HEK293 (cell line): ENCODE data around the gene SFR1.

Source experiments
- CTCF ChIA-PET: fragments of 350-600 bp; formaldehyde crosslinking; extraction: SDS; loops from one replicate; lab custom pipeline; 2021; ENCODE audit warnings: antibody characterized with exemption; lab: Yijun Ruan, JAX
- POLR2A ChIA-PET: fragments of 300-600 bp; formaldehyde crosslinking; extraction: SDS; loops from one replicate; lab custom pipeline; 2020; ENCODE audit warnings: antibody characterized with exemption, inconsistent platforms; lab: Yijun Ruan, JAX
- H3K27ac ChIP-seq: fragments of 200-500 bp; sonication (Bioruptor generic); 2 replicates; pipeline ENCODE4 v1.5.1; 2014; ENCODE audit warnings: low read depth, low read length, control low read depth, inconsistent platforms; ENCODE audit errors: extremely low read depth
- H3K36me3 ChIP-seq, 2 experiments: fragments of 200-500 bp in 1 of 2; sonication (Bioruptor generic) in 1 of 2; 1 replicate in 1 of 2; 2 replicates in 1 of 2; pipeline ENCODE4 v1.5.1; 2014 to 2017; ENCODE audit warnings: inconsistent platforms in 2 of 2, low read length in 2 of 2; ENCODE audit not compliant: control insufficient read depth in 2 of 2, insufficient read depth in 1 of 2
- H3K4me1 ChIP-seq: fragments of 200-500 bp; sonication (Bioruptor generic); 2 replicates; pipeline ENCODE4 v1.5.1; 2014; ENCODE audit warnings: mild to moderate bottlenecking, low read length, inconsistent platforms; ENCODE audit not compliant: control insufficient read depth, insufficient read depth
- H3K4me3 ChIP-seq: 2 replicates; pipeline ENCODE4 v1.5.1; 2011; ENCODE audit warnings: low read depth, mild to moderate bottlenecking, control low read depth, low read length, moderate library complexity
- H3K9me3 ChIP-seq: fragments of 200-500 bp; sonication (Bioruptor generic); 2 replicates; pipeline ENCODE4 v1.5.1; 2014; ENCODE audit warnings: low read depth, low read length, inconsistent platforms; ENCODE audit not compliant: control insufficient read depth, insufficient read depth
- CTCF ChIP-seq: fragments of 450-650 bp; formaldehyde crosslinking; IDR thresholded peaks from 2 replicates; pipeline ENCODE4 v1.5.1; 2016; ENCODE audit warnings: missing biosample characterization, missing genetic modification characterization
- HOXC10 ChIP-seq: sonication (generic); formaldehyde crosslinking; IDR thresholded peaks from 2 replicates; pipeline ENCODE4 v1.8.1; 2023; ENCODE audit warnings: mild to moderate bottlenecking, missing genetic modification reagents
- HOXD13 ChIP-seq: sonication (generic); formaldehyde crosslinking; IDR thresholded peaks from 2 replicates; pipeline ENCODE4 v1.8.0; 2022; ENCODE audit warnings: missing genetic modification reagents, borderline replicate concordance
- KLF10 ChIP-seq: fragments of 450-650 bp; IDR thresholded peaks from 2 replicates; pipeline ENCODE4 v1.5.1; 2018; ENCODE audit warnings: missing biosample characterization, mild to moderate bottlenecking, missing genetic modification characterization
- KLF7 ChIP-seq: fragments of 450-650 bp; formaldehyde crosslinking; IDR thresholded peaks from 2 replicates; pipeline ENCODE4 v1.5.1; 2016; ENCODE audit warnings: missing biosample characterization, missing genetic modification characterization, borderline replicate concordance
- PRDM1 ChIP-seq: fragments of 450-650 bp; formaldehyde crosslinking; IDR thresholded peaks from 2 replicates; pipeline ENCODE4; 2016; ENCODE audit warnings: missing biosample characterization, missing genetic modification characterization
- SCRT1 ChIP-seq: fragments of 450-650 bp; formaldehyde crosslinking; IDR thresholded peaks from 2 replicates; pipeline ENCODE4 v1.5.1; 2016; ENCODE audit warnings: missing biosample characterization, missing genetic modification characterization, borderline replicate concordance
- SCRT2 ChIP-seq: fragments of 450-650 bp; formaldehyde crosslinking; IDR thresholded peaks from 2 replicates; pipeline ENCODE4 v1.5.1; 2016; ENCODE audit warnings: missing biosample characterization, missing genetic modification characterization
- TRIM28 ChIP-seq: IDR thresholded peaks from 2 replicates; pipeline ENCODE4 v1.6.1; 2011; ENCODE audit warnings: low read length, control low read depth, borderline replicate concordance
- ZBTB49 ChIP-seq: fragments of 450-650 bp; formaldehyde crosslinking; IDR thresholded peaks from 2 replicates; pipeline ENCODE4 v1.5.1; 2016; ENCODE audit warnings: missing biosample characterization, missing genetic modification characterization, low read depth
- ZNF16 ChIP-seq: fragments of 450-650 bp; formaldehyde crosslinking; IDR thresholded peaks from 2 replicates; pipeline ENCODE4 v1.5.1; 2016; ENCODE audit warnings: low read depth, missing biosample characterization, missing genetic modification characterization
- ZNF169 ChIP-seq: fragments of 450-650 bp; formaldehyde crosslinking; IDR thresholded peaks from 2 replicates; pipeline ENCODE4 v1.5.1; 2016; ENCODE audit warnings: missing biosample characterization, missing genetic modification characterization
- ZNF211 ChIP-seq: fragments of 450-650 bp; formaldehyde crosslinking; IDR thresholded peaks from 2 replicates; pipeline ENCODE4 v1.5.1; 2016; ENCODE audit warnings: low read depth, missing biosample characterization, missing genetic modification characterization
- ZNF274 ChIP-seq, 2 experiments: fragments of 200-500 bp in 1 of 2; fragments of 450-650 bp in 1 of 2; sonication (Bioruptor generic) in 1 of 2; formaldehyde crosslinking in 1 of 2; IDR thresholded peaks; 2 replicates each; pipeline versions ENCODE4 v1.5.1 to v1.6.1; 2014 to 2016; ENCODE audit warnings: borderline replicate concordance in 1 of 2, inconsistent platforms in 1 of 2, low read length in 1 of 2, missing biosample characterization in 1 of 2, missing genetic modification characterization in 1 of 2
- ZNF324 ChIP-seq: fragments of 450-650 bp; formaldehyde crosslinking; IDR thresholded peaks from 2 replicates; pipeline ENCODE4 v1.5.1; 2016; ENCODE audit warnings: missing biosample characterization, missing genetic modification characterization
- ZNF354C ChIP-seq: fragments of 450-650 bp; formaldehyde crosslinking; IDR thresholded peaks from 2 replicates; pipeline ENCODE4 v1.5.1; 2016; ENCODE audit warnings: missing biosample characterization, missing genetic modification characterization, low read depth, borderline replicate concordance
- ZNF398 ChIP-seq: fragments of 450-650 bp; formaldehyde crosslinking; IDR thresholded peaks from 2 replicates; pipeline ENCODE4 v1.5.1; 2017; ENCODE audit warnings: missing biosample characterization, missing genetic modification characterization
- ZNF416 ChIP-seq: fragments of 450-650 bp; formaldehyde crosslinking; IDR thresholded peaks from 2 replicates; pipeline ENCODE4 v1.5.1; 2016; ENCODE audit warnings: missing biosample characterization, missing genetic modification characterization
- ZNF433 ChIP-seq: fragments of 450-650 bp; formaldehyde crosslinking; IDR thresholded peaks from 2 replicates; pipeline ENCODE4 v1.5.1; 2016; ENCODE audit warnings: missing biosample characterization, missing genetic modification characterization, low read depth
- ZNF664 ChIP-seq: fragments of 450-650 bp; formaldehyde crosslinking; IDR thresholded peaks from 2 replicates; pipeline ENCODE4 v1.5.1; 2016; ENCODE audit warnings: missing biosample characterization, missing genetic modification characterization
- TF ChIP-seq, protein P1 (sequence below): fragments of 450-650 bp; formaldehyde crosslinking; IDR thresholded peaks from 2 replicates; pipeline ENCODE4 v1.5.1; 2016; ENCODE audit warnings: missing biosample characterization, missing genetic modification characterization

Gene SFR1

GRCh38 chr10:104138131-104138530, 16.2 kb downstream of the SFR1 start (continued):
- TF ChIP-seq SCRT1 (tag by site-specific recombination) (no peak), TRIM28 (no peak)

DNA sequence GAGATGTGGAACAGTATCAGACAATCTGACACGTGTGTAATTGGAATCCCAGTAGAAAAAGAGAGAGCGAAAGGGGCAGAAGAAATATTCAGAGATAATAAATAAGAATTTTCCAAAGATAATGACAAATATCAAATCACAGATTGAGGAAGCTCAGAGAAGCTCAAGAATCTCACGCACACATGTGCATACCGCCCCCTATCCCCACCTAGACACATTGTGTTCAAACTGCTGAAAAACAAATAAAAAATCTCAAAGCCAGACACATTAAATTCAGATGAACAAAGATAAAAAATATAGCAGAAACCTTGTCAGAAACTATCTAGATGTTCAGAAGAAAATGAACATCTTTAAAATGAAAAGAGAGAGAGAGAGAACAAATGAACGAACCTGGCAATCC, 17.2 kb downstream of the SFR1 start:
- ChIA-PET CTCF (interaction anchor here (0.5 to 0.6 kb wide), 2 partner anchors 9 to 120 kb away, joined by 3 read pairs; no protein-coding TSS in a partner anchor), POLR2A (no interaction called here)
- TF ChIP-seq, protein P1, sequence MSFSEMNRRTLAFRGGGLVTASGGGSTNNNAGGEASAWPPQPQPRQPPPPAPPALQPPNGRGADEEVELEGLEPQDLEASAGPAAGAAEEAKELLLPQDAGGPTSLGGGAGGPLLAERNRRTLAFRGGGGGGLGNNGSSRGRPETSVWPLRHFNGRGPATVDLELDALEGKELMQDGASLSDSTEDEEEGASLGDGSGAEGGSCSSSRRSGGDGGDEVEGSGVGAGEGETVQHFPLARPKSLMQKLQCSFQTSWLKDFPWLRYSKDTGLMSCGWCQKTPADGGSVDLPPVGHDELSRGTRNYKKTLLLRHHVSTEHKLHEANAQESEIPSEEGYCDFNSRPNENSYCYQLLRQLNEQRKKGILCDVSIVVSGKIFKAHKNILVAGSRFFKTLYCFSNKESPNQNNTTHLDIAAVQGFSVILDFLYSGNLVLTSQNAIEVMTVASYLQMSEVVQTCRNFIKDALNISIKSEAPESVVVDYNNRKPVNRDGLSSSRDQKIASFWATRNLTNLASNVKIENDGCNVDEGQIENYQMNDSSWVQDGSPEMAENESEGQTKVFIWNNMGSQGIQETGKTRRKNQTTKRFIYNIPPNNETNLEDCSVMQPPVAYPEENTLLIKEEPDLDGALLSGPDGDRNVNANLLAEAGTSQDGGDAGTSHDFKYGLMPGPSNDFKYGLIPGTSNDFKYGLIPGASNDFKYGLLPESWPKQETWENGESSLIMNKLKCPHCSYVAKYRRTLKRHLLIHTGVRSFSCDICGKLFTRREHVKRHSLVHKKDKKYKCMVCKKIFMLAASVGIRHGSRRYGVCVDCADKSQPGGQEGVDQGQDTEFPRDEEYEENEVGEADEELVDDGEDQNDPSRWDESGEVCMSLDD, result no peak
- TF ChIP-seq KLF10 (tag by site-specific recombination) (no peak), ZNF416 (tag by site-specific recombination) (no peak)
- Histone ChIP-seq H3K36me3 (no peaks in the 10 kb centered on the region), H3K9me3 (no peaks in the 10 kb centered on the region), H3K27ac (no peak overlapping the region), H3K4me1 (peaks cover 6% of the 10 kb centered on the region; the same call in 1 of the 2 replicates), H3K4me3 (no peak overlapping the region)

DNA sequence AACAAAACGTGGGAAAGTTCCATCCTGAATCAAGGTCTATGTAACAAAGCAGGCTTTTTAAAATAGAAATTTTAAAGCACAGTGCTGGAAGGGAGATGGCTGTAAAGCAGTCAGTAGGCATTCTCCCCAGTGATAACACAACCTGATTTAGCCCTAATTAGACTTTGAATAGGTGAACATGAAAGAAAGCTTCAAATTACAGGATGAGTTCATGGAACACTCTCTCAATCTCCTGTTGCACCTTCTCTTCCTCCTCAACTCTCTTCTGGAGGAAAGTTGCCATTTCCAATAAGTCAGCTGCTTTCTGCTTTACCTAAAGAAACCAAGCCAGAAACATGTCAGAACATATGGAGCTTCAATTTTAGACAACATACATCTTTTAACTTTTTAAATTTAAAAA, 20.1 kb downstream of the SFR1 start:
- ChIA-PET CTCF (no interaction called here), POLR2A (no interaction called here)
- H3K9me3 ChIP-seq, result no peaks in the 10 kb centered on the region
- no peaks in the 10 kb centered on the region for H3K36me3 ChIP-seq
- H3K4me3 ChIP-seq, result no peak overlapping the region
- H3K27ac ChIP-seq, result no peak overlapping the region
- H3K4me1 ChIP-seq, result peaks cover 6% of the 10 kb centered on the region; the same call in 1 of the 2 replicates
- no peak for TF ChIP-seq CTCF (tag by site-specific recombination)
- TF ChIP-seq KLF7 (tag by site-specific recombination), result no peak
- no peak for TF ChIP-seq ZNF169
- no peak for TF ChIP-seq ZBTB49
- TF ChIP-seq ZNF211 (tag by site-specific recombination), result no peak
- TF ChIP-seq ZNF274 (IDR thresholded peaks at IDR 0.05; ENCODE audit: low read length), result no peak
- no peak for TF ChIP-seq ZNF274 (tag by site-specific recombination; IDR thresholded peaks at IDR 0.05; ENCODE audit: borderline replicate concordance)
- TF ChIP-seq HOXC10 (CRISPR knock-in tag), result no peak
- TF ChIP-seq SCRT2, result peak; percentile 75
- peak; percentile 70 for TF ChIP-seq SCRT1 (tag by site-specific recombination)
- no peak for TF ChIP-seq ZNF433 (tag by site-specific recombination)
- TF ChIP-seq ZNF416 (tag by site-specific recombination), result no peak
- no peak for TF ChIP-seq ZNF664 (tag by site-specific recombination)
- TF ChIP-seq ZNF354C (tag by site-specific recombination), result no peak
- TF ChIP-seq ZNF398, result no peak
- peak; percentile 67; the same call in 1 of the 2 replicates for TF ChIP-seq PRDM1 (tag by site-specific recombination)
- TF ChIP-seq ZNF324, result no peak
- TF ChIP-seq HOXD13, result no peak
- TF ChIP-seq ZNF16 (tag by site-specific recombination), result no peak
